GM12864 (cell line): ENCODE data around the gene TCERG1L.

Experiments used
- DNase-seq: peaks from one replicate; pipeline ENCODE4 v3.0.0-alpha.2; 2011; ENCODE audit warnings: low read depth
- H3K4me3 ChIP-seq: 2 replicates; pipeline ENCODE4 v1.5.1; 2011; ENCODE audit warnings: mild to moderate bottlenecking, low read depth, low read length, control low read depth
- CTCF ChIP-seq: IDR thresholded peaks from 2 replicates; pipeline ENCODE4 v1.5.1; 2011; ENCODE audit warnings: low read depth, mild to moderate bottlenecking, moderate library complexity, low read length, control low read depth, inconsistent platforms; ENCODE audit errors: missing control alignments

Gene TCERG1L

GRCh38 chr10:131093346-131093745 is 218.2 kb downstream of the TCERG1L start:
- TF ChIP-seq CTCF, result no peak
- DNase-seq, result no peak
- no peak overlapping the region for H3K4me3 ChIP-seq

GRCh38 chr10:131092876-131093275 is 218.6 kb downstream of the TCERG1L start:
- no peak for TF ChIP-seq CTCF
- H3K4me3 ChIP-seq, result no peak overlapping the region
- no peak for DNase-seq

- H3K4me3 ChIP-seq, result no peak overlapping the region
- TF ChIP-seq CTCF, result no peak
- no peak for DNase-seq
These were observed 219.1 kb downstream of the TCERG1L start for GRCh38 chr10:131092386-131092785.

- no peak for TF ChIP-seq CTCF
- DNase-seq, result no peak
- no peak overlapping the region for H3K4me3 ChIP-seq
These were observed 219.8 kb downstream of the TCERG1L start for GRCh38 chr10:131091682-131092081.

- DNase-seq, result no peak
- TF ChIP-seq CTCF, result no peak
- H3K4me3 ChIP-seq, result no peak overlapping the region
These were observed 220.5 kb downstream of the TCERG1L start for GRCh38 chr10:131090761-131091661.

- no peak for TF ChIP-seq CTCF
- no peak overlapping the region for H3K4me3 ChIP-seq
- no peak for DNase-seq
These were observed 221.7 kb downstream of the TCERG1L start for GRCh38 chr10:131089861-131090260.

- TF ChIP-seq CTCF, result no peak
- DNase-seq, result no peak
- no peak overlapping the region for H3K4me3 ChIP-seq
These were observed 222.4 kb downstream of the TCERG1L start for GRCh38 chr10:131089150-131089549.
